ENCODE results near the gene ZNF605.
"Not testable (repeated sequence)": the region's sequence is repeated elsewhere in the genome, so short reads cannot be mapped to it uniquely, and the experiment has no call there.

ZNF605 gene

DNA sequence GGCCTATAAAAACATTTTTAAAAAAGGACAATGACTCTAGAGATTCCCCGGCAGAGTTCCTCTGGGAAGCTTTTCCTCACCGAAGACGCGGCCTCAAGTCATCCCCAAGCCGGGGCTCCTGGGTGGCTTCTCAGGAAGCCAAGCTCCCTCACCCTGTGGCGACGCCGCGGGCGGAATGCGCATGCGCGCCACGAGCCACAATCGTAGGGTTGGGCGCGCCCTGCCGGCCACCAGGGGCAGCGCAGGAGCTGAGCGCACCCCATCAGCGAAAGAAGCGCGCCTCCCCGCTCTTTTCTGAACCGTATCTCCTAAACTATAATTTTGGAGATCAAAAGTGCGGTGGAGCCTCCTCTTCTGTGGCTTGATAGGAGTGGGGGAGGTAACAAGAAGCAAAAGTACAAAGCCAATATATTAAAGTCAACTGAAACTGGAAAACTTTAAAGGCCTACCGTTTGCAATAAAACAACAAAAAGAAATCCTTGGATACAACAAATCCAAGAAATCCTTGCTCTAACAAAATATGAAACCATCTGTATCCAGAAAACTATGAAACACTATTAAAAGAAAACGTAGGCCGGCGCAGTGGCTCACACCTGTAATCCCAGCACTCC, 51.3 kb downstream of the ZNF605 start:
- DNase-seq: peak; percentile 19

GRCh38 chr12:132899033-132899432, 57.1 kb downstream of the ZNF605 start:
- no peak for DNase-seq

- no peak for DNase-seq
Observed at GRCh38 chr12:132888852-132889251, 67.3 kb downstream of the ZNF605 start.

- DNase-seq: peak; percentile 98
Observed at GRCh38 chr12:132887513-132888351, 68.4 kb downstream of the ZNF605 start, which contains the start of gene CHFR. CHFR (minus strand) TSS chr12:132887605; CDS start chr12:132887328, 277 bp downstream.

DNA sequence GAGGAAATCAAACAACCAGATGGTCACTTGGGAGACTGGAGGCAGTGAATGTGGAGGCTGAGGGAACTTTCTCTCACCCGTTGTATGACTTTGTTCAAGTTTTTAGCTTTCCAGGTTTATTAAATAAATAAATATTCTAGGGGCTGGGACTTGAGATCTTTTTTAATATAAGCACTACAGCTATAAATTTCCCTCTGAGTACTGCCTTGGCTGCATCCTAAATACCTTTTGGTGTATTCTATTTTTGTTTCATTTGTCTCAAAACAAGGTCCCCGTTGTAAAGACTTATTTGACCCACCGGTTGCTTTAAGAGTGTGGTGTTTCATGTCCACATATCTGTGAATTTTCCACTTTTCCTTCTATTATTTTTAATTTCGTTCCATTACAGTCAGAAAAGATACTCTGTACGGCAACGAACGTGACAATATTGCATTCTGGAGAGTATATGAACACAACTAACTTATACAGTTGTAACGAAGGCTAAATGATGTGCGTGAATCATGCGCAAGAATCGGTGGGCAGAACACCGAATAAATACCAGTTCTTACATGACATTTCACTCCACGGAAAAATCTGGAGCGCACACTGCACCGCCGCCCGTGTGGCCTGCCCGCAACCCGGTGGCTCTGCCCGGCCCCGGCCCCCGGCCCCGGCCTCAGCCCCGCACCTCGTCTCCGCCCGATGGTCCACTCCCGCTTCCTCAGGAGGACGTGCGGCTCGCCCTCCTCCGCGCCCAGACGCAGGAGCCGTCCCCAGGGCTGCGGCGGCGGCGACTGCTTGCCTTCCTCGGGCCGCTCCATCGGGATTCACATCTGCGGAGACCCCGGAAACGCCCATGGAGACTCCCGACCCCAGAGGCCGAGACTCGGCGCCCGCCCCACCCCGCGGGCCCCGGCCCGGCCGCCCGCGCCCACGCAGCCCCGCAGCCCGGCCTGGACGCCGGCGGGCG, 69.3 kb downstream of the ZNF605 start:
- DNase-seq: peak; percentile 11

GRCh38 chr12:132881818-132882217, 74.3 kb downstream of the ZNF605 start:
- no peak for DNase-seq

GRCh38 chr12:132874620-132875019, 81.5 kb downstream of the ZNF605 start:
- not testable (repeated sequence) for DNase-seq

DNA sequence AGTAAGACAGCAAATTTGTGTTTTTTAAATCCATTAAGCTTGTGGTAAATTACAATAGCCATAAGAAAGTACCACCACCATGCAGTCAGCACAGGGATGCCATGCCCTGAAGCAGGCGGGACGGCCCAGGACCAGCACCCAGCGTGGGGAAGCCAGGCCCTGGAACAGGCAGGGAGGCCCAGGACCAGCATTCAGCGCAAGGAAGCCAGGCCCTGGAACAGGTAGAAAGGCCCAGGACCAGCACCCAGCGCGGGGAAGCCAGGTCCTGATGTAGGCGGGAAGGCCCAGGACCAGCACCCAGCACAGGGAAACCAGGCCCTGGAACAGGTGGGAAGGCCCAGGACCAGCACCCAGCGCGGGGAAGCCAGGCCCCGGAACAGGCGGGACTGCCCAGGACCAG, 81.9 kb downstream of the ZNF605 start:
- DNase-seq: no peak

- no peak for DNase-seq
Observed at GRCh38 chr12:132873724-132874123, 82.4 kb downstream of the ZNF605 start.

GRCh38 chr12:132872975-132873421, 83.1 kb downstream of the ZNF605 start:
- DNase-seq: no peak

DNA sequence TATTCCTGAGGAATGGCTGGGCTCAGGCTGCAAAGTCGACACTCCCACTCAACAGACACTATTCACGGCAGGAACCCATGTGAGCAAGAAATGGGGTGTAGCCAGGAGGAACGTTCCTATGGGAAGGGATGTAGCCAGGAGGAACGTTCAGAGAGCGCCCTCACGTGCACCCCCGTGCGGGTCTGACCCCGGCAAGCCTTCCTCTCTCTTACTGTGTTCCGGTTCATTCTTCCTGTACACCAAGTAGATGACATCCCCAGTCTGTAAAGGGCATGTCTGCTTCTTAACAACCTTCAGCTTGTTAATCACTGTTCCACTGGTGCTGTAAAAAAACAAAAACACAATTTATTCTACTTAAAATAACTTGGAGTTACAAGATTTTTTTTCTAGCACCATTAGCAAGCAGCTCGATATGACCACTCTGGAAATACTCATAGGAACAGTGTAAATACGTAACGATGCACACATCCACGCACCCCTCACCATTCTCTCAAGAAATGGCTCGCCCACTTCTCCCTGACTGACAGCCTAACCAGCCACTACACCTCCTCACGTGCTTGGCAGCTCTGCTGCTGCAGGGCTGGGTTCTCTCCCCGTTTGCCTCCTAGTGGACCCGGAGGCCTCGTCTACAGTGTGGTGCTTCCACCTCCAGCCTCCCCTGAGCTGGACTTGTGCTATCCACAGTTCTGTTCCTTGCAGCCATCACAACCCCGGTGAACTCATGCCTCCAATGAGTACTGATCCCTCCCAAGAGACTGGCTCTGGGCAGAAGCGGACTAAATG, 83.8 kb downstream of the ZNF605 start:
- DNase-seq: no peak

DNA sequence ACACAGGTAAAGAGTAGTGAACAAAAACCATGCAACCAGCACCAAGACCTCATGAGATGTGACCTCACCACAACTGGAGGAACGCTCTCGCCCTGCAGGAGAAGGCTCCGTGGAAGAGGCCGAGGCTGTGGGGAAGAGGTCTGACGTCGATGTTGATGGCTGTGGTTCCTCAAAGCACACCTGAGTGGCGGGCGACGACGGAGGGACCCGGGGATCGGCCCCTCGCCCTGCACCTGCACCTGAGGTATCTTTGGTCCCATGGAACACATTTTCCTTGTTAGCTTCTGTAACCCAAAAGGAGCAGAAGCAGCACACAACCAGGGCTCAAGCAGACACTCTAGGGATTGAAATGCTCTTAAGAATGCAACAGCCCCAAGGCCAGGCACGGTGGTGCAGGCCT, 86.6 kb downstream of the ZNF605 start:
- no peak for DNase-seq
